ENCODE results near the gene ADAM12.

- TF ChIP-seq, protein P1, sequence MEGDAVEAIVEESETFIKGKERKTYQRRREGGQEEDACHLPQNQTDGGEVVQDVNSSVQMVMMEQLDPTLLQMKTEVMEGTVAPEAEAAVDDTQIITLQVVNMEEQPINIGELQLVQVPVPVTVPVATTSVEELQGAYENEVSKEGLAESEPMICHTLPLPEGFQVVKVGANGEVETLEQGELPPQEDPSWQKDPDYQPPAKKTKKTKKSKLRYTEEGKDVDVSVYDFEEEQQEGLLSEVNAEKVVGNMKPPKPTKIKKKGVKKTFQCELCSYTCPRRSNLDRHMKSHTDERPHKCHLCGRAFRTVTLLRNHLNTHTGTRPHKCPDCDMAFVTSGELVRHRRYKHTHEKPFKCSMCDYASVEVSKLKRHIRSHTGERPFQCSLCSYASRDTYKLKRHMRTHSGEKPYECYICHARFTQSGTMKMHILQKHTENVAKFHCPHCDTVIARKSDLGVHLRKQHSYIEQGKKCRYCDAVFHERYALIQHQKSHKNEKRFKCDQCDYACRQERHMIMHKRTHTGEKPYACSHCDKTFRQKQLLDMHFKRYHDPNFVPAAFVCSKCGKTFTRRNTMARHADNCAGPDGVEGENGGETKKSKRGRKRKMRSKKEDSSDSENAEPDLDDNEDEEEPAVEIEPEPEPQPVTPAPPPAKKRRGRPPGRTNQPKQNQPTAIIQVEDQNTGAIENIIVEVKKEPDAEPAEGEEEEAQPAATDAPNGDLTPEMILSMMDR (conservative IDR thresholded peaks at IDR 0.05 in 1 of 2, IDR thresholded peaks at IDR 0.05 in 1 of 2; ENCODE audit: low read depth in 1 of 2, low read length in 2 of 2): no peak
- TF ChIP-seq EZH2 (IDR thresholded peaks at IDR 0.05; ENCODE audit: low read length, missing control alignments): no peak
Observed at GRCh38 chr10:126226988-126227761, 161.1 kb downstream of the ADAM12 start.

Data from fibroblast of lung (primary cell).